Measurements from ENCODE around the gene PRR14.
"Not testable (repeated sequence)": the region's sequence is repeated elsewhere in the genome, so short reads cannot be mapped to it uniquely, and the experiment has no call there.

Gene PRR14

GRCh38 chr16:30632454-30632853, 18.3 kb upstream of the PRR14 start:
- DNase-seq = not testable (repeated sequence)

DNA sequence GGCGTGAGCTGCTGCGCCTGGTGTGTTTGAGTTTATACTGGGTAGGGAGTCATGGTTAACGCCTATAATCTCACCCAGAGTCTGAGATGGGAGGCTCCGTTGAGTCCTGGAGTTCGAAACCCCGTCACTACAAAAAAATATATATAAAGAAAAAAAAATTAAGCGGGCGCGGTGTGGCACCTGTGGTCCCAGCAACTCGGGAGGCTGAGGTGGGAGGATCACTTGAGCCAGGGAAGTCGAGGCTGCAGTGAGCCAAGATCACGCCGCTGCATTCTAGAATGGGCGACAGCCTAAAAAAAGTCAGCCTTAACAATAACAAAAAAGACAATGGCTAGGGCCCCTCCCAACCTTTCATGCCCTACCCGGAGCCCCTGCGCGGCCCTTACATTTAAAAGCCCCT, 17.2 kb upstream of the PRR14 start:
- no peak for DNase-seq

GRCh38 chr16:30636599-30636998, 14.2 kb upstream of the PRR14 start:
- no peak for DNase-seq

- not testable (repeated sequence) for DNase-seq
Observed at GRCh38 chr16:30637139-30637538, 13.6 kb upstream of the PRR14 start.

DNA sequence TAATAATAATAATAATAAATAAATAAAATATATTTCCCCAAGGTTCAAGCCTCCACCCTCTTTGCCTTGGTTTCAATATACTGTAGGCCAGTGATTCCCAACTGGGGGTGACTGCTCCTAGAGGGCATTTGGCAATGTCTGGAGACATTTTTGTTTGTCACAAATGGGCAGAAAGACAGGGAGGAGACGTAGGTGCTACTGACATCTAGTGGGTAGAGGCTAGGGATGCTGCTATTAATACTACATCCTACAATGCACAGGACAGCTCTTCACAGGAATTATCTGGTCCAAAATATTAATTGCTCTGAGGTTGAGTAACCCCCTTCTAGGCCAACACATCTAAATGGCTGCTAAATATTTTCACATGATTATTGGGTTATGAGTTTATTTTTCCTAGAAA, 12.8 kb upstream of the PRR14 start:
- no peak for DNase-seq

GRCh38 chr16:30641378-30641982, 9.3 kb upstream of the PRR14 start:
- no peak for DNase-seq

DNA sequence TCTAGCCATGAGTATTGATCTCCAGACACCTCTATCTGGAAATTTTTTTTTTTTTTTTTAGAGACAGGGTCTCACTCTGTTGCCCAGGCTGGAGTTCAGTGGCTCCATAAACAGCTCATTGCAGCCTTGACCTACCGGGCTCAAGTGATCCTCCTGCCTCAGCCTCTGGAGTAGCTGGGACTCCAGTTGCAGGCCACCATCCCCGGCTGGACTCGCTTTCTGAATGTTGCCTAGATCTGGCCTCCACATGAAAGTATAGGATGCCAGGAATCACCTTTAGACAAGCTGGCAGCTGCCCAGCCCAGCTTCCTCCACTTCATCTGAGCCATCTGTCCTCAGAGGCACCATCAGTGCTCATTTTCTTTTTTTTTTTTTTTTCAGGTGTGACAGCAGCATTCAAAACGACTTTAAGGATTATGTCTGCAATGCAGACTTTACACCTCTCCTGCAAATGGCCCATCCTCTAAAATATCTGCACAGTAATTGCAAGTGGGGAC, 6.4 kb upstream of the PRR14 start:
- DNase-seq = no peak

DNA sequence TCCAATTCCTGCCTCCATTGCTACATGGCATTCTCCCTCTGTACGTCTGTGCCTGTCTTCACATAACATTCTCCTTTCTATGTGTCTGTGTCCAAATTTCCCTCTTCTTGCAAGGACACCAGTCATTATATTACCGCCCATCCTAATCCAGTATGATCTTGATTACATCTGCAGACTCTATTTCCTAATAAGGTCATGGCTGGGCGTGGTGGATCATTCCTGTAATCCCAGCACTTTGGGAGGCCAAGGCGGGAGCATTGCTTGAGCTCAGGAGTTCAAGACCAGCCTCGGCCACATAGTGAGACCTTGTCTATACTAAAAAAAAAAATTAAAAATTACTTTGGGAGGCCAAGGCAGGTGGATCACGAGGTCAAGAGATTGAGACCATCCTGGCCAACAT, 5.0 kb upstream of the PRR14 start:
- DNase-seq = no peak

DNA sequence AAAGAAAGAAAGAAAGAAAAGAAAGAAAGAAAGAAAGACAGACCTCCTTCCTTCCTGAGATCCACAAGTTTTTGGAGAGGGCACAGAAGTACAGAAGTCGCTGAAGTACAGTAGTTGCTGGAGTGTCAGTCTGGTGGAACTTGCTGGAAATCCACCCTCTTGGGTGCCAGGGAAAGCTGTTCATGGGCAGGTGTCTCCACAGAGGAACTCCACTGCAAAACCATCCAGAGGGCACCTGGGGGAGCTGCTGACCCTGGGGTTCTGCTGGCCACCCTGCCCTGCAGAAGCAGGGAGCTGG, 3.5 kb upstream of the PRR14 start:
- DNase-seq = no peak

- no peak for DNase-seq
Observed at GRCh38 chr16:30649725-30650368, 913 bp upstream of the PRR14 start.

GRCh38 chr16:30651124-30652004, 604 bp downstream of the PRR14 start:
- DNase-seq = peak in 1 of 2 donors; percentile 43

DNA sequence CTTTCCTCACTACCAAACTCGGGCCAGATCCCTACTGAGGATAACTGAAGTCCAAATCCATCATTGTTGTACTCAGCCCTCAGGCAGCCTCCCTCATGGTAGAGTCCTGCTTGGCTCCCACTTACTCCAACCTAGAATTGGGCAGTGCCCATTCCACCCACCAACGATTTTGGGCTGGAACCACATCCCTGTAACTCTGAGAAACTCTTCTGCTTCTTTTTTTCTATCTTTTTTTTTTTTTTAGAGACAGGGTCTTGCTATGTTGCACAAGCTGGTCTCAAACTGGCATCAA, 1.2 kb downstream of the PRR14 start:
- no peak for DNase-seq

GRCh38 chr16:30652718-30653117, 2.0 kb downstream of the PRR14 start:
- DNase-seq = no peak

DNA sequence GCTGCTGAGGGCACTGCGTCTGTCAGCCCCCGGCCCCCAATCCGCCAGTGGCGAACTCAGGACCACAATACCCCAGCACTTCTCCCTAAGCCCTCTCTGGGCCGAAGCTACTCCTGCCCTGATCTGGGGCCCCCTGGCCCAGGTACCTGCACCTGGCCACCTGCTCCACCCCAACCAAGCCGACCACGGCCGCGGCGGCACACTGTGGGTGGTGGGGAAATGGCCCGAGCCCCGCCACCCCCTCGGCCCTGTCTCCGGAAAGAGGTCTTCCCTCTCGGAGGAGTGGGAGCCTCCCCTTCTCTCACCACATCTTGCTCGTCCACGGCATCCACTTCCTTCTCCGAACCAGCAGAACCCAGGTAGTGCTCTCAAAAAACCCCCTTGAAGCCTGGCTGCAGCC, 4.1 kb downstream of the PRR14 start:
- DNase-seq = no peak

- no peak for DNase-seq
Observed at GRCh38 chr16:30655815-30656347, 5.1 kb downstream of the PRR14 start.

- no peak for DNase-seq
Observed at GRCh38 chr16:30656388-30656787, 5.6 kb downstream of the PRR14 start.

- no peak for DNase-seq
Observed at GRCh38 chr16:30656974-30657865, 6.5 kb downstream of the PRR14 start.

DNA sequence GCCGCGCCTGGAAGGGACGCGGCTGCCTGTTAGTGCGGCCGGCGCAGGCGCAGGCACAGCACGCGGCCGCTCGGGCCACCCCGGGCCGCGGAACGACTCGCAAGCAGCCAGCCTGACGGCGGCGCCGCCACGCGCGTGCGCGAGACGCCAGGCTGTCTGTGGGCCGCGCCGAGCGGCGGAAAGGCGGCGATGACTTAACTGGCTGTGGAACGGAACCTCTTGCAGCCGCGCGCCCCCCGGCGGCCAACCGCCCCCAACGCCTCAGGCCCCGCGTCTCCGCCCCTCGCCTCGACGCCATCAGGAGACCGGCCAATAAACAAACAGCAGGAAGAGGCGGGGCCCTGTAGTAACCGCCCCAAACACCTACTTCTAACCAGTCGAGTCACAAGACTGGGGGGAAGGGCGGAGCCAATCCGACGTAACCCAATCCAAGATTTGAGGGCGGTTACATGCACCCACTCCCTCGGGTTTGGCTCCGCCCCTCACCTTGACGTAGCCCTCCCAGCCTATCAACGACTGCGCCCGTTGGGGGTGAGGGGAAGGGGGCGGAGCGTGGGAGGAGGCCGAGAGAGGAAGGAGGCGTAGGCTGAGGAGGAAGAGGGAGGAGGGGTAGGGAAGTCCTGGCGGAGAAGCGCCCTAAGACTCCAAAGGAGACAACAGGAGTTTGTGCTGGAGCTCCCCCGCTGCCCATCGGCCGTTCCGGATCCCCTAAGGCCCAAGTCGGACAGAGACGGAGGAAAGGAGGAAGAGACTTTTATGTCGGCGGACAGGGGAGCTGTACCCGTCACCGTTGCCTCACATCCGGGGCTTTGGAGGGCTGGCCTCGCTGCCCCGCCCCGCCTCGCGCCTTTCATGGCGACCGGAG, 7.3 kb downstream of the PRR14 start, which contains the start of gene FBRS:
Gene FBRS (plus strand): TSS at position 566 of the 865 bp plus-strand sequence. CDS start 1,088 bp downstream, outside the sequence.
- DNase-seq = peak; percentile 100

GRCh38 chr16:30658731-30659506, 8.2 kb downstream of the PRR14 start:
- peak; percentile 92 to 99 for DNase-seq

- DNase-seq = no peak
Observed at GRCh38 chr16:30659507-30660423, 9.0 kb downstream of the PRR14 start.
